DMS 273 (cell line): ENCODE data around the gene HTR1D.
"Not testable (repeated sequence)": the region's sequence is repeated elsewhere in the genome, so short reads cannot be mapped to it uniquely, and the experiment has no call there.

Experiments
- DNase-seq: peaks from one replicate; lab custom pipeline; 2025; ENCODE audit not compliant: unreplicated experiment; lab: John Stamatoyannopoulos, UW

HTR1D gene

GRCh38 chr1:23221107-23221506 lies 3.8 kb upstream of the HTR1D start:
- no peak for DNase-seq

DNA sequence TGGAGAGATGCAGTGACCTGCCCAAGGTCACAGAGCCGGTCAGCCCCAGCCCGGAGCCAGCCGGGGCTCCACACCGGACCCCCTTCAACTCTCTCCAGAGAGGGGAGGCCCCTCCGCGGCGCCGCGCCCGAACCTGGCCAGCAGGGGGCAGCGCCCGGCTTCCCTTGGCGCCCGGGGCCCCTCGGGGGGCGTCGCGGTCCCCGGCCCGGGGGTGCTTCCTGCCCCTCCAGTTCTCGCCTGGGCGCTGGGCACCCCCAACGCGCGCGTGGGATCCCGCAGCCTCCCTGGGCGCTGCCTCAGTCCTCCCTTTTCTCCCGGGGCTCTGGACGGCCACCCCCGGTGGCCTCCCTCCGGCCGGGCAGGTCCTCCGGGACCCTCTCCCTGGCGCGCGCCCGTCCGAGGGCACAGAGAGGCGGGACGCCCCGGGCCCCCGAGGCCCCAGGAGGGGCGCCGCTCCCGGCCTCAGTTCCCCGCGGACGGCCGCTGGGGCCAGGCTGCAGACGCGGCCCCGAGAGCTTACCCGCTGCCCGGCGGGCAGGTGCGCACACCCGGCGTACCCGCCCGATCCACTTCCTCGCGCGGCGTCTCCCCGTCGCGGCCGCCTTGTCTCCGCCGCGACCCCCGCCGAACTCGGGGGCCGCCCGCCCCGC lies 406 bp downstream of the HTR1D start:
- peak; percentile 61 for DNase-seq

- DNase-seq = no peak
Observed at GRCh38 chr1:23215751-23216449, 1.4 kb downstream of the HTR1D start.

- no peak for DNase-seq
Observed at GRCh38 chr1:23215291-23215690, 2.0 kb downstream of the HTR1D start.

- no peak for DNase-seq
Observed at GRCh38 chr1:23214640-23215039, 2.7 kb downstream of the HTR1D start.

GRCh38 chr1:23211955-23212354 lies 5.3 kb downstream of the HTR1D start:
- no peak for DNase-seq

- no peak for DNase-seq
Observed at GRCh38 chr1:23210963-23211362, 6.3 kb downstream of the HTR1D start.

- peak; percentile 33 for DNase-seq
Observed at GRCh38 chr1:23210351-23210785, 6.9 kb downstream of the HTR1D start.

- no peak for DNase-seq
Observed at GRCh38 chr1:23209770-23210169, 7.5 kb downstream of the HTR1D start.

DNA sequence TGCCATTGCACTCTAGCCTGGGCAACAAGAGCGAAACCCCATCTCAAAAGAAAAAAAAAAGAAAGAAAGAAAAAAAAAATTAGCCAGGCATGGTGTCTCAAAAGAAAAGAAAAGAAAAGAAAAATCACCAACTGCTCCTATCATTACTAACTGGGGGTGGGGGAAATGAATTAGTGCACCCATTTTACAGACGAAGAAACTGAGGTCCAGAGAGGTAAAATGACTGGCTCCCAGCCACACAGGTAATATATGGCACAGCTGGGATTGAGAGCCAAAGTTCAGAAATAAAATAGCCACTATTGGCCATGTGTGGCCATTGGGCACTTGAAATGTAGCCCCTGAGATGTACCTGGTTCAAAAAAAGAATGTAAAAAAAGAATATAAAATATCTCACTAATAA lies 8.8 kb downstream of the HTR1D start:
- DNase-seq = no peak

DNA sequence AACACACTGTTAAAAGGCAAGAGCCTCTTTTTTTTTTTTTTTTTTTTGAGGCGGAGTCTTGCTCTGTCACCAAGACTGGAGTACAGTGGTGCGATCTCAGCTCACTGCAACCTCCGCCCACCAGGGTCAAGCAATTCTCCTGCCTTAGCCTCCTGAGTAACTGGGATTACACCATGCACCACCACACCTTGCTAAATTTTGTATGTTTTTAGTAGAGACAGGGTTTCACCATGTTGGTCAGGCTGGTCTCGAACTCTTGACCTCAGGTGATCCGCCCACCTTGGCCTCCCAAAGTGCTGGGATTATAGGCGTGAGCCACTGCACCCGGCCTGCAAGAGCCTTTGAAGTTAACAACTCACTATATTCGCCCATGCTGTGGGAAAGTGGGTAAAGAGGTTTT lies 9.6 kb downstream of the HTR1D start:
- peak; percentile 26 for DNase-seq

DNA sequence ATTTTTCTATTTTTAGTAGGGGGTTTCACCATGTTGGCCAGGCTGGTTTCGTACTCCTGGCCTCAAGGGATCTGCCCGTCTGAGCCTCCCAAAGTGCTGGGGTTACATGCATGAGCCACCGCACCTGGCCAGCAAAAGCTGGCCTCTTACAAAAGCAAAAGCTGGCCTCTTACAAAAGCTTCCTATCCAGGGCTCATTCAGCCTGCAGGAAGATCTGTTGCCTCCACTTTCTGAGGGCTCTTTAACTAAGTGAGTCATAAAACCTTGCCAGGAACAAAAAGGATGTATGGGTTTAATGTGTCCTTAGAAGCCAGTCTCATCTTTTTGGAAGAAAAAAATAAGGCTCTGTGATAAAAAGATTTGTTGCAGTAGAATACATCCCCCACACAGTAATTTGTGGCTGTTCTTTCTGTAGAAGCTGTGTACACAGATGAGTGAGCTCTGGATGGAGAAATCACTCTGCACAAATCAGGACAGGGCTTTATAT lies 15.0 kb downstream of the HTR1D start:
- no peak for DNase-seq

- peak; percentile 26 for DNase-seq
Observed at GRCh38 chr1:23200883-23201282, 16.4 kb downstream of the HTR1D start.

DNA sequence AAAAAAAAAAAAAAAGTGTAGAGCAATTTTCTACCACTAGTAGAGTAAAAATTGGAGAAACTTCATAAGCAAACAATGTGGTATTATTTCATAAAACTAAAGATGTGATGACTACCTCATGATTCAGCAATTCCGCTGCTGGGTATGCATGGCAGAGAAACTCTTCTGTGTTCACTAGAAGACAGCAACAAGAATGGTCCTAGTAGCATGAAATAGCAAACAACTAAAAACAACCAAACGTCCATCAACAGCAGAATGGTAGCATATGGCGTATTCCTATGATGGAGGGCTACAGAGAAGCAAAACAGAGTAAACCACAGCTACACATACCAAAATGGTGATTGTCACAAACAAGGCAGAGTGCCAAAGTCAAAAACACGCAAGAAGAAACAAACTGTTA lies 18.9 kb downstream of the HTR1D start:
- DNase-seq = peak; percentile 15

GRCh38 chr1:23196627-23197328 lies 20.5 kb downstream of the HTR1D start:
- no peak for DNase-seq

- peak; percentile 47 for DNase-seq
Observed at GRCh38 chr1:23194119-23194984, 22.9 kb downstream of the HTR1D start.

DNA sequence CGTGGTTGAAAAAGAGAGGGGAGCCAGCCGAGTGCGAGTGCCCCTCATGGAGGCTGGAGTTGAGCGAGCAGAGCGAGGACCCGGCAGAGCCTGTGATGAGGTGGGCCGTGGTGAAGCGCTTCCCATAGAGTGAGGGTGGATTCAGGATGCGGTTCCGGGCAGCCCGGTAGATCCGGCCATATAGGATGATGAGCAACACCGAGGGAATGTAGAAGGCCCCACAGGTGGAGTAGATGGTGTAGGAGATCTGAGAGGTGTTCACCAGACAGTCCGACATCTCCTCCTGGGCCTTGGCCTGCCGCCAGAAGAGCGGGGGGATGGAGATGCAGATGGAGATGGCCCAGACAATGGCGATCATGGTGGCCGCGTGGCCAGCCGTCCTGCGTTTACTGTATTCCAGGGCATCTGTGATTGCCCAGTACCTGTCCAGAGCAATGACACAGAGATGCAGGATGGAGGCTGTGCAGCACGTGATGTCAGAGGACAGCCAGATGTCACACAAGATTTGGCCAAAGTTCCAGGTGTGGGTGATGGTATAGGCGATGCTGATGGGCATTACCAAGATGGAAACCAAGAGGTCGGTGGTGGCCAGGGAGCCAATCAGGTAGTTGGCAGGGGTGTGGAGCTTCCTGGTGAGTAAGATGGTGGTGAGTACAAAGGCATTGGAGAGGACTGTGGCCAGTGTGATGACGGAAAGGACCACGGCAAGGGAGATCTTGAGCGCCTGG lies 23.7 kb downstream of the HTR1D start:
- DNase-seq = no peak

GRCh38 chr1:23191199-23191598 lies 26.1 kb downstream of the HTR1D start:
- no peak for DNase-seq

GRCh38 chr1:23188936-23189452 lies 28.3 kb downstream of the HTR1D start:
- not testable (repeated sequence) for DNase-seq

DNA sequence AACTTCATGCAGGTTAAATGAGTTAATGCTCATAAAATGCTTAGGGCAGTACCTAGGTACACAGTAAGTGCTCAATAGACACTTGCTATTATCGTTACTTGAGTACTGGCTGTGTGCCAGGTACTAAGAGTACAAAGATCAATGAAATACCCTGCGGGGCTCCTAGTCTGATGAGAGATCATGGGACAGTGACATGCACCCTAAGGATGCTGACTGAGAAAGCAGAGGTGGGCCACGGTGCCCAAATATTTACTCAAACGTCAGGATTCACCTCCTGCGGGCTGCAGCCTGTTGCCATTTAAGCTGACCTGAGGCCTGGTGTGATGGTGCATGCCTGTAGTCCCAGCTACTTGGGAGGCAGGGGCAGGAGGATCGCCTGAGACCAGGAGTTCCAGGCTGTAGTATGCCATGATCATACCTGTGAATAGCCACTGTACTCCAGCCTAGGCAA lies 28.8 kb downstream of the HTR1D start:
- DNase-seq = no peak
